ENCODE measurements around the gene UHRF1. TPM values are rescaled to one million over a fixed set of nuclear protein-coding genes. Genes with fewer than 3 reads are reported as not detected.

The UHRF1 gene
- total RNA-seq, 4 donors from 2014 or later: 1.7 to 7.2 (median 3.0) TPM

DNA sequence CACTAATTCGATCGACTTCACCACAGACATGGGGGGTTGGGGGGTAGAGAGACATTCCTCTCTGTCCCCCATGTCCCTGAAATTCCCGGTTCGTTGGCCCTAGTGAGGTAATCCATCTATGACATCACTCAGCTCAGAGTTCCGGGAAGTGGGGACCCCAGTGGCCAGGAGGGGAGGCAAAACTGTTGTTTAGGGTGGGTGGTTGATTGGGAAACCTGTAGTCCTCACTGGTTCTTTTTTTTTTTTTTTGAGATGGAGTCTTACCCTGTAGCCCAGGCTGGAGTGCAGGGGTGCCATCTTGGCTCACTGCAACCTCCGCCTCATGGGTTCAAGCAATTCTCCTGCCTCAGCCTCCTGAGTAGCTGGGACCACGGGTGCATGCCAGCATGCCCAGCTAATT is 6.5 kb upstream of the UHRF1 start, which contains the start of gene ARRDC5:
Gene ARRDC5, minus strand, starts transcription at position 101 of the 400 bp plus-strand sequence. Its CDS starts 71 bp downstream, at position 30.
- Histone ChIP-seq H3K9me3 (no peaks in the 10 kb centered on the region), H3K36me3 (no peaks in the 10 kb centered on the region), H3K27me3 (no peaks in the 10 kb centered on the region), H3K4me3 (no peak within 1 kb of the TSS), H3K4me1 (no peaks in the 10 kb centered on the region), H3K27ac (no peak within 1 kb of the TSS)
- no peak for DNase-seq (ENCODE audit: low spot score in 2 of 2)
- WGBS, 2 donors: 76 to 84% methylated on average over 7 of the region's 7 CpGs
- no peak for TF ChIP-seq POLR2A (IDR thresholded peaks at IDR 0.05)
- TF ChIP-seq, protein P1, sequence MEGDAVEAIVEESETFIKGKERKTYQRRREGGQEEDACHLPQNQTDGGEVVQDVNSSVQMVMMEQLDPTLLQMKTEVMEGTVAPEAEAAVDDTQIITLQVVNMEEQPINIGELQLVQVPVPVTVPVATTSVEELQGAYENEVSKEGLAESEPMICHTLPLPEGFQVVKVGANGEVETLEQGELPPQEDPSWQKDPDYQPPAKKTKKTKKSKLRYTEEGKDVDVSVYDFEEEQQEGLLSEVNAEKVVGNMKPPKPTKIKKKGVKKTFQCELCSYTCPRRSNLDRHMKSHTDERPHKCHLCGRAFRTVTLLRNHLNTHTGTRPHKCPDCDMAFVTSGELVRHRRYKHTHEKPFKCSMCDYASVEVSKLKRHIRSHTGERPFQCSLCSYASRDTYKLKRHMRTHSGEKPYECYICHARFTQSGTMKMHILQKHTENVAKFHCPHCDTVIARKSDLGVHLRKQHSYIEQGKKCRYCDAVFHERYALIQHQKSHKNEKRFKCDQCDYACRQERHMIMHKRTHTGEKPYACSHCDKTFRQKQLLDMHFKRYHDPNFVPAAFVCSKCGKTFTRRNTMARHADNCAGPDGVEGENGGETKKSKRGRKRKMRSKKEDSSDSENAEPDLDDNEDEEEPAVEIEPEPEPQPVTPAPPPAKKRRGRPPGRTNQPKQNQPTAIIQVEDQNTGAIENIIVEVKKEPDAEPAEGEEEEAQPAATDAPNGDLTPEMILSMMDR (IDR thresholded peaks at IDR 0.05): no peak
- no peak for TF ChIP-seq EP300 (IDR thresholded peaks at IDR 0.05)

GRCh38 chr19:4904481-4904880 is 4.8 kb upstream of the UHRF1 start:
- no peaks in the 10 kb centered on the region for H3K36me3 ChIP-seq
- H3K27ac ChIP-seq: no peak overlapping the region
- TF ChIP-seq POLR2A (IDR thresholded peaks at IDR 0.05): no peak
- TF ChIP-seq, protein P1 (IDR thresholded peaks at IDR 0.05): no peak
- no peak for TF ChIP-seq EP300 (IDR thresholded peaks at IDR 0.05)
- no peak for DNase-seq (ENCODE audit: low spot score in 2 of 2)
- no peaks in the 10 kb centered on the region for H3K9me3 ChIP-seq
- WGBS, 2 donors: 68 to 82% methylated on average over 3 of the region's 3 CpGs
- no peak overlapping the region for H3K4me3 ChIP-seq
- peaks cover 0 to 11% of the 10 kb centered on the region in 2 donors for H3K27me3 ChIP-seq
- peaks cover 0 to 8% (median 6%) of the 10 kb centered on the region in 4 donors for H3K4me1 ChIP-seq

DNA sequence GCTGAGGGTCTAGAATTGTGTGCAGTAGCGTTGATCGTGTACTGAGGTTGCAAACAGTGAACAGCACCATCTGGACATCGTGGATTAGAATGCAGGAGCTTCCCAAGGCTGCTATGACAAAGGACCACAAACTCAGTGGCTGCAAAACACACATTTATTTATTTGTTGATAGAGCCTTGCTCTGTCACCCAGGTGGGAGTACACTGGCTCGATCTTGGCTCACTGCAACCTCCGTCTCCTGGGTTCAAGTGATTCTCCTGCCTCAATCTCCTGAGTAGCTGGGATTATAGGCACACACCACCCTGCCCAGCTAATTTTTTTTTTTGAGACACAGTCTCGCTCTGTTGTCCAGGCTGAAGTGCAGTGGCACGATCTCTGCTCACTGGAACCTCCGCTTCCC is 2.3 kb upstream of the UHRF1 start:
- H3K9me3 ChIP-seq: no peaks in the 10 kb centered on the region
- no peaks in the 10 kb centered on the region for H3K36me3 ChIP-seq
- TF ChIP-seq, protein P1 (IDR thresholded peaks at IDR 0.05): no peak
- no peak for TF ChIP-seq POLR2A (IDR thresholded peaks at IDR 0.05)
- TF ChIP-seq EP300 (IDR thresholded peaks at IDR 0.05): no peak
- DNase-seq (ENCODE audit: low spot score in 2 of 2): no peak
- peaks cover 0 to 27% (median 23%) of the 10 kb centered on the region in 4 donors for H3K4me1 ChIP-seq
- H3K27me3 ChIP-seq: peaks cover 0 to 12% of the 10 kb centered on the region in 2 donors
- WGBS, 2 donors: 82 to 84% methylated on average over 8 of the region's 8 CpGs
- H3K27ac ChIP-seq: no peak overlapping the region
- no peak overlapping the region for H3K4me3 ChIP-seq

GRCh38 chr19:4908360-4908759 is 941 bp upstream of the UHRF1 start:
- H3K9me3 ChIP-seq: no peaks in the 10 kb centered on the region
- peaks cover 0 to 34% (median 29%) of the 10 kb centered on the region in 4 donors for H3K4me1 ChIP-seq
- no peaks in the 10 kb centered on the region for H3K36me3 ChIP-seq
- no peak for DNase-seq (ENCODE audit: low spot score in 2 of 2)
- WGBS, 2 donors: 80 to 82% methylated on average over 5 of the region's 5 CpGs
- no peak overlapping the region for H3K27ac ChIP-seq
- no peak overlapping the region for H3K4me3 ChIP-seq
- peaks cover 0 to 12% of the 10 kb centered on the region in 2 donors for H3K27me3 ChIP-seq
- TF ChIP-seq, protein P1 (IDR thresholded peaks at IDR 0.05): no peak
- TF ChIP-seq EP300 (IDR thresholded peaks at IDR 0.05): no peak
- no peak for TF ChIP-seq POLR2A (IDR thresholded peaks at IDR 0.05)

GRCh38 chr19:4908781-4909155 is 533 bp upstream of the UHRF1 start:
- DNase-seq (ENCODE audit: low spot score in 2 of 2): no peak
- TF ChIP-seq POLR2A (IDR thresholded peaks at IDR 0.05) (no peak), EP300 (IDR thresholded peaks at IDR 0.05) (no peak)
- TF ChIP-seq, protein P1 (IDR thresholded peaks at IDR 0.05): no peak
- WGBS, 2 donors: 61 to 82% methylated on average over 15 of the region's 15 CpGs
- H3K4me3 ChIP-seq: no peak overlapping the region
- no peaks in the 10 kb centered on the region for H3K9me3 ChIP-seq
- H3K27me3 ChIP-seq: peaks cover 0 to 12% of the 10 kb centered on the region in 2 donors
- H3K4me1 ChIP-seq: peaks cover 0 to 34% (median 29%) of the 10 kb centered on the region in 4 donors
- no peaks in the 10 kb centered on the region for H3K36me3 ChIP-seq
- H3K27ac ChIP-seq: peak overlapping the region in 1 of 4 donors; percentile 77
